Measurements from ENCODE around the gene CTCFL. TPM values are rescaled to one million over a fixed set of nuclear protein-coding genes. Genes with fewer than 3 reads are reported as not detected.

Gene CTCFL
- not detected for total RNA-seq

DNA sequence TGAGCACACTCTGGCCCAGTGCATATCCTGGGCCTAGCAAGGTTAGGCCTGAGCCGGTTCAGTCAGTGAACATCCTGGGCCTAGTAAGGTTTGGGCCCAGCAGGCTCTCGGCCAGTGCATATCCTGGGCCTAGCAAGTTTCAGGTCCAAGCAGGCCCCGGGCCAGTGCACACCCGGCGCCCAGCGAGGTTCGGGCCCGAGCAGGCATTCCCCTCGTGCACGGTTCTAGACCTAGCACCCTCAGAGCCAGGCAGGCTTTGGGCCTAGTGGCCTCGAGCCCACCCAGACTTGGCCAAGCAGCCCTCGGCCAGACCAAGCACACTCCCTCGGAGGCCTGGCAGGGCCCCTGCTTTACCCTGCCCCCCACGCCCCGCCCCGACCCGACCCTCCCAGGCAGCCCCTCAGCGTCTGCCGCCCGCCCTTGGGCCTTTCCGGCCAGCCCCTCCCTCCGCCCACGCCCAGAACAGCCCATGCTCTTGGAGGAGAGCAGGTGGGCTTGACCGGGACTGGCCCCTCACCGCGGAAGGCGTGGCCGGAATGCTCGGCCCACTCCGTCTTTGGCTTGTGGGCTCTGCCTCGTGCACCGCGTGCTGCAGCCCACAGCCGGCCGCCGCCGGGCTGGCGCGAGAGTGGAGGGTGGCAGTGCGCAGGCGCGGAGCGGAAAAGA lies at the start of gene CTCFL:
CTCFL (minus strand) TSS at position 630 of the 666 bp plus-strand sequence. CDS start 935 bp downstream, outside the sequence.
- ATAC-seq (no peak), DNase-seq (no peak)
- H3K9me3 ChIP-seq: no peaks in the 10 kb centered on the region
- TF ChIP-seq POLR2A (IDR thresholded peaks at IDR 0.05) (no peak), CTCF (IDR thresholded peaks at IDR 0.05) (no peak)
- no peaks in the 10 kb centered on the region for H3K4me1 ChIP-seq
- H3K4me3 ChIP-seq: no peak within 1 kb of the TSS
- no peak within 1 kb of the TSS for H3K27ac ChIP-seq
- no peaks in the 10 kb centered on the region for H3K36me3 ChIP-seq (replicated peaks in 1 of 2; ENCODE audit: insufficient read depth in 1 of 2, low read depth in 2 of 2)
- WGBS, 2 donors: 82 to 88% methylated on average over 15 to 34 of the region's 43 CpGs
- H3K27me3 ChIP-seq: no peaks in the 10 kb centered on the region
- intact Hi-C loops (cut with DNase I): loop anchor here (10.0 kb wide), 1 partner anchor 680 kb away; no protein-coding TSS in a partner anchor

- TF ChIP-seq POLR2A (IDR thresholded peaks at IDR 0.05): no peak
- no peak for TF ChIP-seq CTCF (IDR thresholded peaks at IDR 0.05)
- Histone ChIP-seq H3K4me1 (no peaks in the 10 kb centered on the region), H3K36me3 (replicated peaks in 1 of 2; ENCODE audit: insufficient read depth in 1 of 2, low read depth in 2 of 2) (no peaks in the 10 kb centered on the region), H3K27ac (no peak overlapping the region), H3K4me3 (no peak overlapping the region), H3K27me3 (no peaks in the 10 kb centered on the region), H3K9me3 (no peaks in the 10 kb centered on the region)
- 41 to 51% methylated on average over 5 of the region's 5 CpGs for WGBS, 2 donors
- DNase-seq (no peak), ATAC-seq (no peak)
- intact Hi-C loops (cut with DNase I): no loop called here
These were observed 49.0 kb upstream of the CTCFL start for GRCh38 chr20:57573894-57574293.

GRCh38 chr20:57573242-57573641 lies 48.3 kb upstream of the CTCFL start:
- no peaks in the 10 kb centered on the region for H3K9me3 ChIP-seq
- H3K4me3 ChIP-seq: no peak overlapping the region
- 40 to 42% methylated on average over 7 to 12 of the region's 12 CpGs for WGBS, 2 donors
- TF ChIP-seq CTCF (IDR thresholded peaks at IDR 0.05): no peak
- TF ChIP-seq POLR2A (IDR thresholded peaks at IDR 0.05): no peak
- H3K4me1 ChIP-seq: no peaks in the 10 kb centered on the region
- no peaks in the 10 kb centered on the region for H3K36me3 ChIP-seq (replicated peaks in 1 of 2; ENCODE audit: insufficient read depth in 1 of 2, low read depth in 2 of 2)
- peak in 1 of 4 donors; percentile 22 for DNase-seq
- no peak for ATAC-seq
- intact Hi-C loops (cut with DNase I): no loop called here
- no peak overlapping the region for H3K27ac ChIP-seq
- H3K27me3 ChIP-seq: no peaks in the 10 kb centered on the region

DNA sequence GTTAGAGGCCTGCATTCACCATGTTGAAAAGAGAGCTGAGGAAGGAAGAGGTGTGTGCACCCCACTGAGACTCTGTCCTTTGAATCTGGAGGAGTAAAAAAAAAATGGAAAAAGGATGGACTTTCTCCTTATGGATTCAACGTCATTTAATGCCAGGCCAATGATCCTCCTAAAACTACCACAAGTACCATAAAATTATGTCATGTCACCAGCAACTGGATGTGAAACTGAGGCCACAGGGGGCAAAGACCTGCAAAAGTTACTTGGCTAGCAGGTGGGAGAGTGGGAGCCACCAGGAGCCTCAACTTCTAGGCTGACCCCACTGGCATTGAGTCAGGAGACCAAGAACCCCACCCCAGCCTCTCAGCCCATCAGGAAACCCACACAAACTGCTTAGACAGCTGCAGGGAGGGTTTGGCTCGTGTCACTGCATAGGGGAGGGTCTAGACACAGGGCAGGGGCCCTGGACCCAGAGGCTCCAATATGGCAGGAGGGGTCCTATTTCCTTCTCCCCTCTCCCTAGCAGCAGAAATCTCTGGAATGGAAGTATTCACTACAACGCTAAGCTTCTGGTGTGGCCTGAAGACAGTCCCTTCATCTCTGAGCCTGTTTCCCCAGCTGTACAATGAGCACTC lies 47.0 kb upstream of the CTCFL start:
- ATAC-seq (no peak), DNase-seq (no peak)
- 83% methylated on average over 3 of the region's 3 CpGs for WGBS, 2 donors
- Histone ChIP-seq H3K27me3 (no peaks in the 10 kb centered on the region), H3K9me3 (no peaks in the 10 kb centered on the region), H3K4me1 (no peaks in the 10 kb centered on the region), H3K27ac (no peak overlapping the region), H3K36me3 (replicated peaks in 1 of 2; ENCODE audit: insufficient read depth in 1 of 2, low read depth in 2 of 2) (no peaks in the 10 kb centered on the region), H3K4me3 (no peak overlapping the region)
- intact Hi-C loops (cut with DNase I): no loop called here
- TF ChIP-seq POLR2A (IDR thresholded peaks at IDR 0.05) (no peak), CTCF (IDR thresholded peaks at IDR 0.05) (no peak)
